Hepatic stellate cell (primary cell): ENCODE data around the gene WDR55.
"Not testable (repeated sequence)": the region's sequence is repeated elsewhere in the genome, so short reads cannot be mapped to it uniquely, and the experiment has no call there.

Source experiments
- DNase-seq: peaks from one replicate; pipeline ENCODE4 v3.0.0; 2011; ENCODE audit warnings: low spot score

Gene WDR55

GRCh38 chr5:140664359-140665119 lies at the start of gene WDR55:
Gene WDR55, plus strand, starts transcription at chr5:140664904. Its CDS starts 9 bp downstream, at chr5:140664913.
- peak; percentile 95 for DNase-seq

DNA sequence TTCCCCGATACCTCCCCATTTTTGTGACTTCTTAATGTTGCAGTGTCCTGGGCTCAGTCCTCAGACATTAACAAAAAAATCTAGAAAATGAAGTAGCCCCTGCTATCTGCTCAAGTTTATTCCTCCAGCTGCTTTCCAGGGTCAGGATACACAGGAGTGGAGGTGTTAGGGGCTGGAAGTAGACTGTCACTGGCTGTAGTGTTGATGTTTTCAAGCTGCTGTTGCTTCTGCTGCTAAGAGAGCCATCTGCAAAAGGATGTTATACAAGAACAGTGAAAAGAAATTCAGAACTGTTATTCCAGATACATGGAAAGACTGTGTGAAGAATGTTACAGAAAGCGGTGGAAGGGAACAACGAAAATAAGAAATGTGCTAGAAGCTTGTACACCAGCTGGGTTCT lies 42.4 kb upstream of the WDR55 start:
- DNase-seq = no peak

DNA sequence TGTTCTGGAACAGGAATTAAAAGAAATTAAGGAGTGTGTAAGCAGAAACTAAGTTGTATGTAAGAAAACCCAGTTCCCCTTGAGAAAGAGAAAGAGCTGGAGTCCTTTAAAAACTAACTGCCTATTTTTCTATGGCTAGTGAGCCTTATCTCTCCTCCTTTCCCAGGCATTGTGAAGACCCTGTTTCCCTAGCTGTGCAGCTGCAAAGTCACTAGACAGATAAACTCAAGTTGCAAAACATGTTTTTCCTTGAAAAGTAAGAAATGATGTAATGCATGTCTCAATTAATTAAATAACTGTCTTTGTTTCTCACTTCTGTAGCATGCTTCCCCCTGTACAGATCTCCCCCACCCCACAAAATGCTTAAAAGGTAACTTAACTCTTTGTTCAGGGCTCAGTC lies 41.6 kb upstream of the WDR55 start:
- not testable (repeated sequence) for DNase-seq

- DNase-seq = not testable (repeated sequence)
Measured at GRCh38 chr5:140624886-140625285, 39.8 kb upstream of the WDR55 start.

DNA sequence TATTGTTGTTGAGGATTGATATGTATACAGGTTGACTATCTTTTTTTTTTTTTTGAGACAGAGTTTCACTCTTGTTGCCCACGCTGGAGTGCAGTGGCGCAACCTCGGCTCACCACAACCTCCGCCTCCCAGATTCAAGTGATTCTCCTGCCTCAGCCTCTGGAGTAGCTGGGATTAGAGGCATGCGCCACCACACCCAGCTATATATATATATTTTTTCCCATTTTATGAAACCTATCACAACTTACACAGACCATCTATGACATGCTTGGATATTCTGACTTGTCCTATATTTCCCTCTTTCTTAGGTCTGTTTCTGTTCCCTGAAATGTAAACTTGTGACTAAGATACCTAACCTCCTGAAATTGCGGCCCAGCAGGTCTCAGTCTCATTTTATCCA lies 36.7 kb upstream of the WDR55 start:
- DNase-seq = no peak

DNA sequence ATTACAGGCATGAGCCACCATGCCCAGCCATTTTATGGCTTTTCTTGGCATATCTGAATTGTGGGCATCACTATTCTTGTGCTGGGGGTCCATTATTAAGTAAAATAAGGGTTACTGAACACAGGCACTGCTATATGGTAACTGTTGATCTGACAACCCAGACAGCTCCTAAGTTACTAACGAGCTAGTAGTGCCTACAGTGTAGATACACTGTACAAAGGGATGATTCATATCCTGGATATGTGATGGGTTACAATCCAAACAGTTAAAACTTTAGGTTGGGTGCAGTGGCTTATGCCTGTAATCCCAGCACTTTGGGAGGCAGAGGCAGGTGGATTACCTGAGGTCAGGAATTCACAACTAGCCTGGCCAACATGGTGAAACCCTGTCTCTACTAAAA lies 36.0 kb upstream of the WDR55 start:
- no peak for DNase-seq

- DNase-seq = no peak
Measured at GRCh38 chr5:140630292-140631035, 34.2 kb upstream of the WDR55 start.

DNA sequence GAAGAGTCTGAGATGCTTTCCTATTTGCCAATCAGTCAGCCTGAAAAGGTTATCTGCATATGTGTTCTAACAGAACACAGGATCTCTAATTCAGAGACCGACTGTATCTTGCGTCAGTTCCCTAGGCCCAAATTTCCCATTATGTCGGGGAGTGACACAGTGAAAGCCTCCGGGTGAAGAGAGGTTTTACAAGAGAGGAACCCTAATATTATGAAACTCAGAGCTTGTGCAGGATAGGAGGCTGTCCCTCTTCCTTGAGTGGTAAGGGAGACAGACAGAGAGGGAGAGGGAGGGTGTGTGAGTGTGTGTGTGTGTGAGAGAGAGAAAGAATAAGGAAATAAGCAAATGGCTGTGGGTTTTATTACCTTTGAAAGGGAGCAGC lies 33.7 kb upstream of the WDR55 start:
- DNase-seq = no peak

- no peak for DNase-seq
Measured at GRCh38 chr5:140631831-140632365, 32.8 kb upstream of the WDR55 start.

GRCh38 chr5:140632366-140633020 lies 32.2 kb upstream of the WDR55 start:
- DNase-seq = peak; percentile 35

- peak; percentile 45 for DNase-seq
Measured at GRCh38 chr5:140633021-140633471, 31.7 kb upstream of the WDR55 start, which contains the start of gene CD14. Gene CD14, minus strand, starts transcription at chr5:140633175. Its CDS starts 104 bp downstream, at chr5:140633071.

DNA sequence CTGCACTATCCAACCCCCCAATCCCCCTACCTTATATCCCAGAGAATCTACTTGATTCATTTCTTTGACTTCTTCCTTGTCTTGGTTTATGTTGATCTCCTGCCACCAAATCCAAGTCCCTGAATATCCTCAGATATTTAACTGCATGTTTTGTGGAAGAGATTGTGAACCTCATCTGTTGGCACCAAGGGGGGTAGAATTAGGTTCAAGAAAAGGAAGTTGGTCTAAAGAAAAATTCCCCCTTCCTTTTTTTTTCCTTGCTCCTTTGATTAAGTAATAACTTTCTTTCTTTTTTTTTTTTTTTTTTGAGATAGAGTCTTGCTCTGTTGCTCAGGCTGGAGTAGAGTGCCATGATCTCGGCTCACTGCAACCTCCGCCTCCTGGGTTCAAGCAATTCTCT lies 31.2 kb upstream of the WDR55 start:
- no peak for DNase-seq

GRCh38 chr5:140634103-140634502 lies 30.6 kb upstream of the WDR55 start:
- no peak for DNase-seq

DNA sequence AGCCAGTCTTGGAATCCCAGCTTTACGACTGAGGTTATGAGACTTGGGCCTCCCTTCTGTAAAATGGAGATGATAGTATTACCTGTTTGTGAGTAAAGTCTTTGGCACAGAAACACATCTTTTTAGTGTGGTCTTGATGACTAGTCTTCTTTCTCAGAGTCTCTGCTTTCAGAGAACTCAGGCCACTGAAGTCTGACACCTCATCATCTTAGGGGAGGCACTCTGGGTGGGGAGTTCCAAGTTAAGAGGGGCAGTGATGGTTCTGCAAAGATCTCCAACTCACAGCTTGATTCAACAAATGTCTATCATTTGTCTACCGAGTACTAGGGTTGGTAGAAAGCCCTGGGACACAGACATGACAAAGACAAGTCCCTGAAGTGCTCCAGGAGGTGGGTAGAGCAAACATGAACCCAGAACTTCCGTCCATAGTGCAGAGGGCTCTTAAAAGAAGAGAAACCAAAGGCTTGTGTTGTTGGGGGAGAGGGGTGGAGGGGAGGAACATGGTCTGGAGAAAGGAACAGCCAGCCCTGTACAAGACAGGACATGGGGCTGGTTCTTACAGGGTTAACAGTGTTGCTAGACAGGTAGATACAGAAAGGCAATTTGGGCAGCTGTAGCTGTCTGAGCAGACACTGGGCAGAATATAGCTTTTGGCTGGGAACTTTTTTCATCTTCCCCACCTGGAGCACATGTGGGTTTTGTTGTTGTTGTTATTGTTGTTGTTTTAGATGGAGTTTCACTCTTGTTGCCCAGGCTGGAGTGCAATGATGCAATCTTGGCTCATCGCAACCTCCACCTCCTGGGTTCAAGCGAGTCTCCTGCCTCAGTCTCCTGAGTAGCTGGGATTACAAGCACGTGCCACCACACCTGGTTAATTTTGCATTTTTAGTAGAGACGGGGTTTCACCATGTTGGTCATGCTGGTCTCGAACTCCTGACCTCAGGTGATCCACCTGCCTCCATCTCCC lies 29.1 kb upstream of the WDR55 start:
- DNase-seq = no peak

GRCh38 chr5:140637371-140638100 lies 27.2 kb upstream of the WDR55 start:
- DNase-seq = no peak

DNA sequence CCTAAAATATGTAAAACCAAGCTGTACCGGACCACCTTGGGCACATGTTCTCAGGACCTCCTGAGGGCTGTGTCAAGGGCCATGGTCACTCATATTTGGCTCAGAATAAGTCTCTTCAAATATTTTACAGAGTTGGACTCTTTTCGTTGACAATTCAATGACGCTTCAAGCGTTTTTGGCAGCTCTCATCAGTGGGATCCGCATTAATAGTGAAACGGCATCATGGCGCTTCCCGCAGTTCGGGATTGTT lies 25.9 kb upstream of the WDR55 start:
- not testable (repeated sequence) for DNase-seq

- DNase-seq = peak; percentile 99
Measured at GRCh38 chr5:140639148-140639981, 25.3 kb upstream of the WDR55 start, which contains the start of gene TMCO6. Gene TMCO6, plus strand, starts transcription at chr5:140639451. Its CDS starts 77 bp downstream, at chr5:140639528.

- no peak for DNase-seq
Measured at GRCh38 chr5:140641716-140642115, 23.0 kb upstream of the WDR55 start.

DNA sequence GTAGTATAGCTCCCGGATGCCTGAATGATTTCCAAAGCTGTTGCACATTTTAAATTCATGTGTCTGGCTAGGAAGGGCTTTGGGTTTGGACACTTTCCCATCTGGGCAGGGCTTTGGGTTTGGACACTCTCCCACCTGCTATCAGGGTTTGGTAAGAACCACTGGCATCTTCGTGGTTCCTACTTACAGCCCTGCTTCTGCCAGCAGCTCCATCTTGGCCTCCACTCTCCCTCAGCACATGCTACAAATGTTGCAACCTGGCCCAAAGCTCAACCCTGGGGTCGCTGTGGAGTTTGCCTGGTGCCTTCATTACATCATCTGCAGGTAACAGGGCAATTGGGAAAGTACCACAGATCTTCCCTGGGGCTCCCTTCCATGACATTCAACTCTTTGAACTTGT lies 22.0 kb upstream of the WDR55 start:
- no peak for DNase-seq

DNA sequence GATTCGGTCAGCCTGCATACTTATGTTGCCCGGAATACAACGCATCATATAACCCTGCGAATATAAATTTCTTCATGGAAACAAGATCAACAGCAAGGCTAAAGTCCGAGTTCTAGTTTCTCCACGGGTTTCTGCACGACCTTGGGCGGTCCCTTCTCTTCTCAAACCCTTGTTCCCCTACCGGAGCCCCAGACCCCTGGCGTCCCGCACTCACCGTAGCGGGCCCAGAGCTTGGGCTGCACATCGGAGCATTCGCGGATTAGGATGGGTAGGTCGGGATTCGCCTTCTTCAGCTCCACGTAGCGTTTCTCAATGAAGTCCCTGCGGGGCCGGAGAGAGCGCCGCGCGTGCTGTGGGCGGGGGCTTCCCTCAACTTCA lies 17.7 kb upstream of the WDR55 start:
- peak; percentile 38 for DNase-seq
